K562 (cell line): ENCODE measurements around the gene METRN.

ENCODE experiments used
- THRAP3 ChIP-seq: fragments of 450-650 bp; IDR thresholded peaks from 2 replicates; pipeline ENCODE4 v1.6.1; 2016; ENCODE audit warnings: mild to moderate bottlenecking, inconsistent platforms, borderline replicate concordance
- ZNF75A ChIP-seq: fragments of 450-650 bp; formaldehyde crosslinking; IDR thresholded peaks from 2 replicates; pipeline ENCODE4 v1.4.0; 2020; ENCODE audit warnings: mild to moderate bottlenecking
- ZNF77 ChIP-seq: fragments of 250-450 bp; sonication (Bioruptor Pico); IDR thresholded peaks from 2 replicates; pipeline ENCODE4 v1.5.0; 2020
- TF ChIP-seq, protein P1 (sequence below): fragments of 250-450 bp; sonication (Bioruptor Pico); IDR thresholded peaks from 2 replicates; pipeline ENCODE4 v1.8.0; 2022; ENCODE audit warnings: moderate library complexity, mild to moderate bottlenecking, inconsistent platforms
- TF ChIP-seq, protein P2 (sequence below), 3 experiments: IDR thresholded peaks in 2 of 3; conservative IDR thresholded peaks in 1 of 3; 2 replicates each; pipeline ENCODE4 v1.5.1; 2011 to 2012; ENCODE audit warnings: low read length in 3 of 3, mild to moderate bottlenecking in 3 of 3, control low read depth in 2 of 3, improper control_type of control experiment in 1 of 3, inconsistent platforms in 1 of 3, low read depth in 1 of 3, mixed read lengths in 1 of 3, moderate library complexity in 1 of 3; ENCODE audit not compliant: insufficient read depth in 2 of 3

DNA sequence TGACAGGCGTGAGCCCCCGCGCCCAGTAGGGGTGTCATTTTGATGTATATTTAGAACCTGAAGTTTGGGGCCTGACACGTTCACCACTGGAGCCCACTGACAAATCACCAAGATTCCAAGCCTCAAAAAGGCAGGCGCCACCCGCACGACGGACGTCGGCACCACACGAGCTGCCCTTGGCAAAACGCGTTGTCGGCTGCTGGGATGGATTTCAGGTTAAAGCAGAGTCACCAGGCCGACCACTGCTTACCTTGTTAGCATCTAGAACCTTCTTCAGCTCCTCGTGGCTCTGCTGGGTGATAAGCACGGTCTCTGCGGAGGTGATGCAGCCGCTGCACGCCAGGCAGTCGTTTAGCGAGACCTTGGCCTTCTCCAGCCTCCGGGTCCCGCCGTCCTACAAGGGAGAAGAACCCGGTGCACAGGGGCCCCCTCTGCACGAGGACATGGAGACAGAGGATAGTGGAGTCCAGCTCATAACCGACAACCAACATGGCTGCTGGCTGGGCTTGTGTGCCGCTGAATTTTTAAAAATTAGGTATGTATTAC lies 22.1 kb downstream of the METRN start:
- no peak for TF ChIP-seq ZNF75A (CRISPR knock-in tag)
- TF ChIP-seq, protein P1, sequence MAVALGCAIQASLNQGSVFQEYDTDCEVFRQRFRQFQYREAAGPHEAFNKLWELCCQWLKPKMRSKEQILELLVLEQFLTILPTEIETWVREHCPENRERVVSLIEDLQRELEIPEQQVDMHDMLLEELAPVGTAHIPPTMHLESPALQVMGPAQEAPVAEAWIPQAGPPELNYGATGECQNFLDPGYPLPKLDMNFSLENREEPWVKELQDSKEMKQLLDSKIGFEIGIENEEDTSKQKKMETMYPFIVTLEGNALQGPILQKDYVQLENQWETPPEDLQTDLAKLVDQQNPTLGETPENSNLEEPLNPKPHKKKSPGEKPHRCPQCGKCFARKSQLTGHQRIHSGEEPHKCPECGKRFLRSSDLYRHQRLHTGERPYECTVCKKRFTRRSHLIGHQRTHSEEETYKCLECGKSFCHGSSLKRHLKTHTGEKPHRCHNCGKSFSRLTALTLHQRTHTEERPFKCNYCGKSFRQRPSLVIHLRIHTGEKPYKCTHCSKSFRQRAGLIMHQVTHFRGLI, result no peak
- TF ChIP-seq, protein P2, sequence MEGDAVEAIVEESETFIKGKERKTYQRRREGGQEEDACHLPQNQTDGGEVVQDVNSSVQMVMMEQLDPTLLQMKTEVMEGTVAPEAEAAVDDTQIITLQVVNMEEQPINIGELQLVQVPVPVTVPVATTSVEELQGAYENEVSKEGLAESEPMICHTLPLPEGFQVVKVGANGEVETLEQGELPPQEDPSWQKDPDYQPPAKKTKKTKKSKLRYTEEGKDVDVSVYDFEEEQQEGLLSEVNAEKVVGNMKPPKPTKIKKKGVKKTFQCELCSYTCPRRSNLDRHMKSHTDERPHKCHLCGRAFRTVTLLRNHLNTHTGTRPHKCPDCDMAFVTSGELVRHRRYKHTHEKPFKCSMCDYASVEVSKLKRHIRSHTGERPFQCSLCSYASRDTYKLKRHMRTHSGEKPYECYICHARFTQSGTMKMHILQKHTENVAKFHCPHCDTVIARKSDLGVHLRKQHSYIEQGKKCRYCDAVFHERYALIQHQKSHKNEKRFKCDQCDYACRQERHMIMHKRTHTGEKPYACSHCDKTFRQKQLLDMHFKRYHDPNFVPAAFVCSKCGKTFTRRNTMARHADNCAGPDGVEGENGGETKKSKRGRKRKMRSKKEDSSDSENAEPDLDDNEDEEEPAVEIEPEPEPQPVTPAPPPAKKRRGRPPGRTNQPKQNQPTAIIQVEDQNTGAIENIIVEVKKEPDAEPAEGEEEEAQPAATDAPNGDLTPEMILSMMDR (IDR thresholded peaks at IDR 0.05 in 2 of 3, conservative IDR thresholded peaks at IDR 0.05 in 1 of 3; ENCODE audit: insufficient read depth in 2 of 3, low read depth in 1 of 3, low read length in 3 of 3), result no peak
- no peak for TF ChIP-seq THRAP3
- no peak for TF ChIP-seq ZNF77 (CRISPR knock-in tag)
